GM23338 (cell line): ENCODE measurements around the gene MMAB. TPM values are rescaled to one million over a fixed set of nuclear protein-coding genes. Genes with fewer than 3 reads are reported as not detected.

Experiments
- ATAC-seq: fragments of 200-7000 bp; cut with Tn5 transposase; 3 replicates; pipeline ENCODE4 v1.9.1; 2020
- DNase-seq: peaks from one replicate; pipeline ENCODE4 v3.0.0-alpha.2; 2015; ENCODE audit warnings: low spot score
- H2AFZ ChIP-seq: fragments of 200-600 bp; sonication (generic); 2 replicates; pipeline ENCODE4 v1.8.0; 2016; ENCODE audit warnings: antibody characterized with exemption, mild to moderate bottlenecking, moderate library complexity
- H3F3A ChIP-seq: fragments of 200-600 bp; sonication (generic); replicated peaks from 2 replicates; pipeline ENCODE4 v1.8.0; 2017; ENCODE audit warnings: antibody characterized with exemption, mixed run types, low read depth
- H3K27ac ChIP-seq: fragments of 200-600 bp; sonication (generic); 2 replicates; pipeline ENCODE4 v1.6.1; 2016; ENCODE audit warnings: low read depth
- H3K27me3 ChIP-seq: fragments of 200-600 bp; sonication (generic); 2 replicates; pipeline ENCODE4 v1.8.0; 2016; ENCODE audit warnings: mild to moderate bottlenecking, mixed run types, moderate library complexity; ENCODE audit not compliant: insufficient read depth
- H3K36me3 ChIP-seq: fragments of 200-600 bp; sonication (generic); 2 replicates; pipeline ENCODE4 v1.8.0; 2016; ENCODE audit warnings: mild to moderate bottlenecking; ENCODE audit not compliant: insufficient read depth
- H3K4me1 ChIP-seq: fragments of 200-600 bp; sonication (generic); 2 replicates; pipeline ENCODE4 v1.8.0; 2016; ENCODE audit warnings: mild to moderate bottlenecking, moderate library complexity; ENCODE audit not compliant: insufficient read depth
- H3K4me2 ChIP-seq: fragments of 200-600 bp; sonication (generic); 2 replicates; pipeline ENCODE4 v1.7.1; 2017; ENCODE audit warnings: mixed run types
- H3K4me3 ChIP-seq: fragments of 200-600 bp; sonication (generic); 2 replicates; pipeline ENCODE4 v1.6.1; 2016; ENCODE audit warnings: mixed run types
- H3K79me2 ChIP-seq: fragments of 200-600 bp; sonication (generic); replicated peaks from 2 replicates; pipeline ENCODE4 v1.8.0; 2017; ENCODE audit warnings: mild to moderate bottlenecking; ENCODE audit not compliant: insufficient read depth
- H3K9me2 ChIP-seq: fragments of 200-600 bp; sonication (generic); 2 replicates; pipeline ENCODE4 v1.8.0; 2017; ENCODE audit not compliant: insufficient read depth
- H4K20me1 ChIP-seq: fragments of 200-600 bp; sonication (generic); replicated peaks from 2 replicates; pipeline ENCODE4 v1.8.0; 2017; ENCODE audit warnings: mild to moderate bottlenecking; ENCODE audit not compliant: insufficient read depth
- H3K27ac Mint-ChIP-seq: 2 replicates; pipeline ENCODE4 v1.8.0; 2020; ENCODE audit warnings: inconsistent platforms, mild to moderate bottlenecking, moderate library complexity, mixed read lengths
- H3K27me3 Mint-ChIP-seq: 3 replicates; pipeline ENCODE4 v1.8.0; 2022; ENCODE audit warnings: low read depth, mild to moderate bottlenecking, moderate library complexity, mixed read lengths, inconsistent platforms; ENCODE audit not compliant: insufficient read depth, poor library complexity
- H3K36me3 Mint-ChIP-seq: 3 replicates; pipeline ENCODE4 v1.8.0; 2021; ENCODE audit warnings: low read depth, mild to moderate bottlenecking, inconsistent platforms, moderate library complexity, mixed read lengths
- H3K4me1 Mint-ChIP-seq: 3 replicates; pipeline ENCODE4 v1.8.0; 2020; ENCODE audit warnings: mild to moderate bottlenecking, inconsistent platforms, mixed read lengths
- H3K4me3 Mint-ChIP-seq: 3 replicates; pipeline ENCODE4 v1.8.0; 2021; ENCODE audit warnings: moderate library complexity, mild to moderate bottlenecking, inconsistent platforms, mixed read lengths
- H3K9me3 Mint-ChIP-seq: 3 replicates; pipeline ENCODE4 v1.8.0; 2020; ENCODE audit warnings: moderate library complexity, mild to moderate bottlenecking, inconsistent platforms, mixed read lengths
- CREB1 ChIP-seq: fragments of 250-450 bp; sonication (Bioruptor Pico); IDR thresholded peaks from 2 replicates; pipeline ENCODE4 v1.5.0; 2020; ENCODE audit warnings: low read depth, mild to moderate bottlenecking, moderate library complexity
- EZH2phosphoT487 ChIP-seq: fragments of 200-600 bp; sonication (generic); IDR thresholded peaks from one replicate; pipeline ENCODE4 v1.8.1; 2018; ENCODE audit warnings: antibody characterized with exemption; ENCODE audit not compliant: unreplicated experiment
- NANOG ChIP-seq: IDR thresholded peaks from 2 replicates; pipeline ENCODE4 v1.6.1; 2016; ENCODE audit warnings: antibody characterized with exemption, borderline replicate concordance
- POLR2AphosphoS5 ChIP-seq: IDR thresholded peaks from 2 replicates; pipeline ENCODE4 v1.6.1; 2016; ENCODE audit warnings: antibody characterized with exemption, low read depth
- STAT1 ChIP-seq: IDR thresholded peaks from one replicate; pipeline ENCODE4 v1.6.1; 2016; ENCODE audit warnings: antibody characterized with exemption; ENCODE audit not compliant: unreplicated experiment
- ZNF114 ChIP-seq: fragments of 250-450 bp; sonication (Bioruptor Pico); IDR thresholded peaks from 2 replicates; pipeline ENCODE4 v1.5.0; 2020; ENCODE audit warnings: mild to moderate bottlenecking, moderate library complexity
- ZNF331 ChIP-seq: fragments of 250-450 bp; sonication (Bioruptor Pico); IDR thresholded peaks from 2 replicates; pipeline ENCODE4 v1.5.0; 2020; ENCODE audit warnings: low read depth, mild to moderate bottlenecking, moderate library complexity
- long read RNA-seq: library from polyadenylated mRNA; unstranded; transcript quantifications from one replicate; pipeline ENCODE4 v2.0.0, GENCODE V29; 2020; ENCODE audit not compliant: unreplicated experiment
- polyA plus RNA-seq: library from polyadenylated mRNA; unstranded; fragments of >200 nt; fragmentation: Nextera tagmentation; extraction: Ambion mirVana; gene quantifications from 2 replicates; pipeline ENCODE4 v1.2.1, GENCODE V29; 2016
- total RNA-seq: library from RNA; depleted of rRNA; stranded (reverse); fragments of >200 nt; shearing (Covaris generic); gene quantifications from 2 replicates; pipeline ENCODE4 v1.2.3, GENCODE V29; 2014; rRNA removed
- TF ChIP-seq, protein P1 (sequence below): IDR thresholded peaks from 2 replicates; pipeline ENCODE4 v1.6.1; 2016; ENCODE audit warnings: antibody characterized with exemption
- TF ChIP-seq, protein P2 (sequence below), 2 experiments: fragments of 200-600 bp in 1 of 2; sonication (generic) in 1 of 2; conservative IDR thresholded peaks; 2 replicates each; pipeline versions ENCODE4 v1.5.1 to v1.6.1; 2016 to 2017; ENCODE audit warnings: antibody characterized with exemption in 2 of 2, low read depth in 2 of 2, mild to moderate bottlenecking in 2 of 2, moderate library complexity in 1 of 2
- TF ChIP-seq, protein P3 (sequence below): IDR thresholded peaks from one replicate; pipeline ENCODE4 v1.6.1; 2018; ENCODE audit warnings: antibody characterized with exemption; ENCODE audit not compliant: unreplicated experiment

MMAB gene
- total RNA-seq (24.7 and 41.6 TPM in 2 replicates), polyA plus RNA-seq (36.7 and 38.5 TPM in 2 replicates)
- long read RNA-seq, full-length matches to known transcripts, result 18 of 20 reads
- long read RNA-seq, partial matches to known transcripts, result 0 of 20 reads
- long read RNA-seq, other reads (novel, unspliced or antisense), result 2 of 20 reads

DNA sequence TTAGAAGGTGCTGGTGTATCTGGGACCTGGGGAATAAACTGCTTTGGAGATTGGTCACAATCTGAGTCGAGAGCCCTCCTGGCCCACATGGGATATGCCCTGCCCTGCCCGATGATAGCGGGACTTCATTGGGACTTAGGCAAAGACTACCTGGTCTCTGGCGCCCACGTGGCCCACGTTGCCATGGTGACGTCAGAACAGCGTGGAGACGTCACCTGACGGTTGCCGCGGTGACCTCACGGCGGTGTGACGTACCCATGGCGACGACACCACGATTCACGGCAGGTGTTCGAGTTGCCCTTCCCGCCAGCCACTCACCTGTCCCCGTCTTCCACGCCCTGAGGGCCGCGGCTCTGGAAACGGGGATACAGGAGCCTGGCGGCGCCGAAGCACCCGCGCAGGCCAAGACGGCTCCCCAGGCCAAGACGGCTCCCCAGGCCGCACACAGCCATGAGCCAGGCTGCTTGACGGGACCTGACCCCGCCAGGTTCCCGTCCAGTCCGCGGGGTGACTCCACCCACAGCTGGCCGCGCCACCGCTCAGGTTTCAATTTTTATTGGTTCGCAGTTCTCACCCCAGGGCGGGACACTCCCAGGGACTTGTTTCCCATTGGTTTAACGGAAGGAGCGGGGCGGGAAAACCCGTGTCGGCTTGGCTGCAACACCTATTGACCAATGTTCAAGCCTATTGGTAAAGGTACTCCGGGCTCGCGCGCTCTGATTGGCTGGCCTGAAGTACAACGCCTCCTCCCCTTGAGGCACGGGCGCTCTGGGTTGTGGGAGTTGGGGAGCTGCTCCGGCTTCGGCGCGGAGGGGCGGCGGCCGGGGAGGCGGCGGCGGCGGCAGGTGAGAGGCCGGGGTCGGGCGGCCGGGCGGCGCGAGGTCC is at the start of gene MMAB, which contains the start of gene MVK:
MMAB (minus strand) TSS at position 476 of the 885 bp plus-strand sequence; CDS start at position 452, 24 bp downstream.
MVK (plus strand) TSS at position 766 of the 885 bp plus-strand sequence. CDS start 1,029 bp downstream, outside the sequence.
- Histone ChIP-seq H3K36me3 (peaks cover 18% of the 10 kb centered on the region), H3K4me2 (peak within 1 kb of the TSS; percentile 95), H2AFZ (peak within 1 kb of the TSS; percentile 58; the same call in 1 of the 2 replicates), H3K27me3 (no peaks in the 10 kb centered on the region), H3K9me2 (peaks cover 5% of the 10 kb centered on the region; the same call in 1 of the 2 replicates), H3F3A (no peaks in the 10 kb centered on the region), H4K20me1 (no peaks in the 10 kb centered on the region), H3K79me2 (peaks cover 20% of the 10 kb centered on the region), H3K4me1 (peaks cover 14% of the 10 kb centered on the region; the same call in 1 of the 2 replicates), H3K4me3 (peak within 1 kb of the TSS; percentile 78), H3K27ac (no peak within 1 kb of the TSS)
- H3K36me3 Mint-ChIP-seq, result peaks cover 32% of the 10 kb centered on the region
- ATAC-seq, result peak; percentile 97
- H3K4me3 Mint-ChIP-seq, result peak within 1 kb of the TSS; percentile 78
- peaks cover 9% of the 10 kb centered on the region for H3K27me3 Mint-ChIP-seq
- H3K4me1 Mint-ChIP-seq, result peaks cover 16% of the 10 kb centered on the region
- H3K27ac Mint-ChIP-seq, result peak within 1 kb of the TSS; percentile 96
- 0 out of 2 replicates have a peak, but pooled peaks have one; percentile 20 for TF ChIP-seq ZNF114 (CRISPR knock-in tag)
- TF ChIP-seq CREB1 (CRISPR knock-in tag), result peak; percentile 100
- TF ChIP-seq STAT1, result no peak
- TF ChIP-seq, protein P1, sequence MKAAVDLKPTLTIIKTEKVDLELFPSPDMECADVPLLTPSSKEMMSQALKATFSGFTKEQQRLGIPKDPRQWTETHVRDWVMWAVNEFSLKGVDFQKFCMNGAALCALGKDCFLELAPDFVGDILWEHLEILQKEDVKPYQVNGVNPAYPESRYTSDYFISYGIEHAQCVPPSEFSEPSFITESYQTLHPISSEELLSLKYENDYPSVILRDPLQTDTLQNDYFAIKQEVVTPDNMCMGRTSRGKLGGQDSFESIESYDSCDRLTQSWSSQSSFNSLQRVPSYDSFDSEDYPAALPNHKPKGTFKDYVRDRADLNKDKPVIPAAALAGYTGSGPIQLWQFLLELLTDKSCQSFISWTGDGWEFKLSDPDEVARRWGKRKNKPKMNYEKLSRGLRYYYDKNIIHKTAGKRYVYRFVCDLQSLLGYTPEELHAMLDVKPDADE, result no peak
- no peak for TF ChIP-seq ZNF331 (CRISPR knock-in tag)
- peak; percentile 71 for TF ChIP-seq POLR2AphosphoS5
- TF ChIP-seq, protein P2, sequence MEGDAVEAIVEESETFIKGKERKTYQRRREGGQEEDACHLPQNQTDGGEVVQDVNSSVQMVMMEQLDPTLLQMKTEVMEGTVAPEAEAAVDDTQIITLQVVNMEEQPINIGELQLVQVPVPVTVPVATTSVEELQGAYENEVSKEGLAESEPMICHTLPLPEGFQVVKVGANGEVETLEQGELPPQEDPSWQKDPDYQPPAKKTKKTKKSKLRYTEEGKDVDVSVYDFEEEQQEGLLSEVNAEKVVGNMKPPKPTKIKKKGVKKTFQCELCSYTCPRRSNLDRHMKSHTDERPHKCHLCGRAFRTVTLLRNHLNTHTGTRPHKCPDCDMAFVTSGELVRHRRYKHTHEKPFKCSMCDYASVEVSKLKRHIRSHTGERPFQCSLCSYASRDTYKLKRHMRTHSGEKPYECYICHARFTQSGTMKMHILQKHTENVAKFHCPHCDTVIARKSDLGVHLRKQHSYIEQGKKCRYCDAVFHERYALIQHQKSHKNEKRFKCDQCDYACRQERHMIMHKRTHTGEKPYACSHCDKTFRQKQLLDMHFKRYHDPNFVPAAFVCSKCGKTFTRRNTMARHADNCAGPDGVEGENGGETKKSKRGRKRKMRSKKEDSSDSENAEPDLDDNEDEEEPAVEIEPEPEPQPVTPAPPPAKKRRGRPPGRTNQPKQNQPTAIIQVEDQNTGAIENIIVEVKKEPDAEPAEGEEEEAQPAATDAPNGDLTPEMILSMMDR (conservative IDR thresholded peaks at IDR 0.05; ENCODE audit: low read depth in 2 of 2), result no peak
- DNase-seq, result peak; percentile 100
- H3K9me3 Mint-ChIP-seq, result no peaks in the 10 kb centered on the region

DNA sequence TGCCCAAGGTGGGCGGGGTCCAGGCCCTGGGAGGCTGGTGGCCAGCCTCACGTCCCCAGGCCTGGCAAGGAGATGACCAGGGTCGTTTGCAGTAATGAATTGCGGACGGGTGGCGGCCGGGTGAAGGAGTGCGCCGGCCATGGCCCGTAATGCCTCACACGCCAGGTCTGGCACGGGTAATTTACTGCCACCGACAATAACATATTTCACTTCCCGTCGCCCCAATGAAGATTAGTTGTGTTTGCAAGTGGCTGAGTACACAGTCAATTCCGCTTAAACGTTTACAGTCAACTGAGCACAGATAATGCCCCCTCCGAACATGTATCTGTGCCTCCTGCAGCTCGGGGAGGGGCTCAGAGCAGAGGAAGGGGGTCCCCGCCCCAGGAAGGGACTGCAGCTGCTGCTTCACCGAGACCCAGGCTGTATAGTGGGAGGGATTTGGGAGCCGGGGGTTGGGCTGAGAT is 48.6 kb upstream of the MMAB start:
- Histone ChIP-seq H3K4me3 (no peak overlapping the region), H3K27me3 (no peaks in the 10 kb centered on the region), H3K36me3 (no peaks in the 10 kb centered on the region), H3K79me2 (no peaks in the 10 kb centered on the region), H3K9me2 (no peaks in the 10 kb centered on the region), H2AFZ (peak overlapping the region; percentile 52; the same call in 1 of the 2 replicates), H3K4me2 (0 out of 2 replicates have a peak overlapping the region, but pooled peaks have one; percentile 38), H4K20me1 (no peaks in the 10 kb centered on the region), H3F3A (no peaks in the 10 kb centered on the region), H3K27ac (no peak overlapping the region), H3K4me1 (peaks cover 8% of the 10 kb centered on the region)
- ATAC-seq (peak; percentile 52), DNase-seq (peak; percentile 36)
- H3K9me3 Mint-ChIP-seq, result no peaks in the 10 kb centered on the region
- peaks cover 8% of the 10 kb centered on the region; the same call in 2 of the 3 replicates for H3K4me1 Mint-ChIP-seq
- no peaks in the 10 kb centered on the region; the same call in 2 of the 3 replicates for H3K36me3 Mint-ChIP-seq
- H3K4me3 Mint-ChIP-seq, result no peak overlapping the region
- no peak for TF ChIP-seq ZNF331 (CRISPR knock-in tag)
- TF ChIP-seq ZNF114 (CRISPR knock-in tag), result no peak
- no peak for TF ChIP-seq EZH2phosphoT487
- no peak for TF ChIP-seq POLR2AphosphoS5
- TF ChIP-seq, protein P2 (conservative IDR thresholded peaks at IDR 0.05; ENCODE audit: low read depth in 2 of 2), result no peak
- TF ChIP-seq NANOG, result no peak
- TF ChIP-seq, protein P3, sequence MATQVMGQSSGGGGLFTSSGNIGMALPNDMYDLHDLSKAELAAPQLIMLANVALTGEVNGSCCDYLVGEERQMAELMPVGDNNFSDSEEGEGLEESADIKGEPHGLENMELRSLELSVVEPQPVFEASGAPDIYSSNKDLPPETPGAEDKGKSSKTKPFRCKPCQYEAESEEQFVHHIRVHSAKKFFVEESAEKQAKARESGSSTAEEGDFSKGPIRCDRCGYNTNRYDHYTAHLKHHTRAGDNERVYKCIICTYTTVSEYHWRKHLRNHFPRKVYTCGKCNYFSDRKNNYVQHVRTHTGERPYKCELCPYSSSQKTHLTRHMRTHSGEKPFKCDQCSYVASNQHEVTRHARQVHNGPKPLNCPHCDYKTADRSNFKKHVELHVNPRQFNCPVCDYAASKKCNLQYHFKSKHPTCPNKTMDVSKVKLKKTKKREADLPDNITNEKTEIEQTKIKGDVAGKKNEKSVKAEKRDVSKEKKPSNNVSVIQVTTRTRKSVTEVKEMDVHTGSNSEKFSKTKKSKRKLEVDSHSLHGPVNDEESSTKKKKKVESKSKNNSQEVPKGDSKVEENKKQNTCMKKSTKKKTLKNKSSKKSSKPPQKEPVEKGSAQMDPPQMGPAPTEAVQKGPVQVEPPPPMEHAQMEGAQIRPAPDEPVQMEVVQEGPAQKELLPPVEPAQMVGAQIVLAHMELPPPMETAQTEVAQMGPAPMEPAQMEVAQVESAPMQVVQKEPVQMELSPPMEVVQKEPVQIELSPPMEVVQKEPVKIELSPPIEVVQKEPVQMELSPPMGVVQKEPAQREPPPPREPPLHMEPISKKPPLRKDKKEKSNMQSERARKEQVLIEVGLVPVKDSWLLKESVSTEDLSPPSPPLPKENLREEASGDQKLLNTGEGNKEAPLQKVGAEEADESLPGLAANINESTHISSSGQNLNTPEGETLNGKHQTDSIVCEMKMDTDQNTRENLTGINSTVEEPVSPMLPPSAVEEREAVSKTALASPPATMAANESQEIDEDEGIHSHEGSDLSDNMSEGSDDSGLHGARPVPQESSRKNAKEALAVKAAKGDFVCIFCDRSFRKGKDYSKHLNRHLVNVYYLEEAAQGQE, result no peak
- H3K27ac Mint-ChIP-seq, result no peak overlapping the region
- peaks cover 4% of the 10 kb centered on the region for H3K27me3 Mint-ChIP-seq
